Sigmoid colon (tissue), 4 donors: ENCODE results near the gene BMPER.

Experiments used
- CTCF ChIP-seq, 4 experiments: fragments of 450-650 bp in 3 of 4; fragments of 200-600 bp in 1 of 4; IDR thresholded peaks; one replicate each; pipeline ENCODE4 v1.5.1; 2016 to 2019; ENCODE audit warnings: antibody characterized with exemption in 4 of 4, mild to moderate bottlenecking in 3 of 4, moderate library complexity in 2 of 4
- POLR2A ChIP-seq, 2 donors: fragments of 450-650 bp; IDR thresholded peaks; one replicate each; pipeline ENCODE4 v1.6.1; 2016; ENCODE audit warnings: antibody characterized with exemption in 2 of 2, mild to moderate bottlenecking in 2 of 2, moderate library complexity in 2 of 2
- POLR2AphosphoS5 ChIP-seq, 4 donors: sonication (generic); formaldehyde crosslinking; IDR thresholded peaks; one replicate each; pipeline ENCODE4 v1.6.1; 2017; ENCODE audit warnings: antibody characterized with exemption in 4 of 4

- TF ChIP-seq POLR2A (IDR thresholded peaks at IDR 0.05) (no peak), CTCF (IDR thresholded peaks at IDR 0.05) (no peak), POLR2AphosphoS5 (IDR thresholded peaks at IDR 0.05) (no peak)
These were observed 65.8 kb downstream of the BMPER start for GRCh38 chr7:33971106-33971505.
